K562 (cell line): ENCODE measurements around the gene MBD4. TPM values are rescaled to one million over a fixed set of nuclear protein-coding genes. Genes with fewer than 3 reads are reported as not detected.

Source experiments
- ARHGAP35 ChIP-seq: fragments of 450-650 bp; IDR thresholded peaks from 2 replicates; pipeline ENCODE4 v1.6.1; 2018; ENCODE audit not compliant: partially characterized antibody
- CCNT2 ChIP-seq: IDR thresholded peaks from 2 replicates; pipeline ENCODE4 v1.6.1; 2011; ENCODE audit warnings: borderline replicate concordance, low read depth, mild to moderate bottlenecking, moderate library complexity, mixed read lengths, low read length; ENCODE audit not compliant: insufficient read length; ENCODE audit errors: extremely low read depth
- HEY1 ChIP-seq: fragments of 250-450 bp; sonication (Bioruptor Pico); IDR thresholded peaks from 2 replicates; pipeline ENCODE4 v1.5.0; 2020; ENCODE audit warnings: mild to moderate bottlenecking, moderate library complexity, borderline replicate concordance
- ILF3 ChIP-seq: fragments of 450-650 bp; IDR thresholded peaks from 2 replicates; pipeline ENCODE4 v1.6.1; 2018; ENCODE audit warnings: antibody characterized with exemption, mild to moderate bottlenecking, moderate library complexity, borderline replicate concordance
- MTA2 ChIP-seq: fragments of 450-650 bp; IDR thresholded peaks from 2 replicates; pipeline ENCODE4 v1.6.1; 2016; ENCODE audit warnings: low read depth
- NFIC ChIP-seq: fragments of 450-650 bp; IDR thresholded peaks from 2 replicates; pipeline ENCODE4 v1.6.1; 2017; ENCODE audit warnings: mild to moderate bottlenecking, inconsistent platforms
- PBX2 ChIP-seq, 2 experiments: IDR thresholded peaks in 1 of 2; conservative IDR thresholded peaks in 1 of 2; 2 replicates each; pipeline ENCODE4 v1.6.1; 2016; ENCODE audit warnings: low read depth in 2 of 2, mild to moderate bottlenecking in 1 of 2, missing compliant biosample characterization in 1 of 2, missing genetic modification characterization in 1 of 2, moderate library complexity in 1 of 2
- PCBP1 ChIP-seq: fragments of 200-400 bp; formaldehyde crosslinking; IDR thresholded peaks from 2 replicates; pipeline ENCODE4 v1.6.1; 2018; ENCODE audit warnings: mild to moderate bottlenecking, low read depth, low read length; ENCODE audit not compliant: poor library complexity, severe bottlenecking
- PKNOX1 ChIP-seq: fragments of 450-650 bp; IDR thresholded peaks from 2 replicates; pipeline ENCODE4 v1.6.1; 2016
- SAP30 ChIP-seq: fragments of 200-600 bp; sonication (generic); IDR thresholded peaks from 2 replicates; pipeline ENCODE4 v1.6.1; 2012; ENCODE audit warnings: borderline replicate concordance, low read depth, mild to moderate bottlenecking, moderate library complexity, low read length, control low read depth, inconsistent platforms; ENCODE audit not compliant: insufficient read depth, poor library complexity, severe bottlenecking
- SPI1 ChIP-seq: IDR thresholded peaks from 2 replicates; pipeline ENCODE4 v1.6.1; 2011; ENCODE audit warnings: low read depth, low read length, control low read depth, borderline replicate concordance
- TARDBP ChIP-seq: fragments of 450-650 bp; IDR thresholded peaks from 2 replicates; pipeline ENCODE4 v1.6.1; 2016
- ZBED1 ChIP-seq: IDR thresholded peaks from 2 replicates; pipeline ENCODE4 v1.6.1; 2014
- ZNF395 ChIP-seq: fragments of 200-800 bp; sonication (Bioruptor generic); IDR thresholded peaks from 2 replicates; pipeline ENCODE4 v1.6.1; 2017; ENCODE audit warnings: missing genetic modification characterization, missing compliant biosample characterization
- ZNF551 ChIP-seq: fragments of 250-450 bp; sonication (Bioruptor Pico); IDR thresholded peaks from 2 replicates; pipeline ENCODE4 v1.5.0; 2021; ENCODE audit warnings: mild to moderate bottlenecking, moderate library complexity
- ZNF592 ChIP-seq: fragments of 450-650 bp; IDR thresholded peaks from 2 replicates; pipeline ENCODE4 v1.6.1; 2017; ENCODE audit warnings: antibody characterized with exemption, mild to moderate bottlenecking
- polyA plus RNA-seq, 8 experiments: library from polyadenylated mRNA; depleted of rRNA in 4 of 8; stranded (reverse) in 5 of 8; unstranded in 3 of 8; fragments of >200 nt; fragmentation: Nextera tagmentation in 2 of 8; fragmentation: Illumina TruSeq in 1 of 8; extraction: Ambion mirVana in 2 of 8; extraction: Trizol in 1 of 8; gene quantifications; 2 replicates each; pipeline versions ENCODE4 v1.2.1 to v1.2.3, GENCODE V29; 2011 to 2014; ENCODE audit warnings: inconsistent platforms in 1 of 8, missing spikeins in 1 of 8
- total RNA-seq, 7 experiments: library from RNA; depleted of rRNA in 6 of 7; stranded (reverse); fragments of >200 nt in 6 of 7; fragmentation: Illumina TruSeq in 2 of 7; extraction: Trizol in 2 of 7; gene quantifications; 2 replicates each; pipeline versions ENCODE4 v1.2.1 to v1.2.3, GENCODE V29; 2011 to 2021; ENCODE audit warnings: low replicate concordance in 1 of 7
- TF ChIP-seq, protein P1 (sequence below): sonication (generic); formaldehyde crosslinking; IDR thresholded peaks from 2 replicates; pipeline ENCODE4 v1.8.0; 2022; ENCODE audit warnings: missing genetic modification reagents, mild to moderate bottlenecking, borderline replicate concordance

MBD4 gene
- total and polyA plus RNA-seq, 9 of the 15 experiments (the other 6 are each of a cell fraction or from before 2014, with no cell fraction given), result 13.3 to 63.9 (median 39.0) TPM

- no peak for TF ChIP-seq PBX2 (CRISPR knock-in tag; IDR thresholded peaks at IDR 0.05; ENCODE audit: low read depth)
- TF ChIP-seq PBX2 (tag; conservative IDR thresholded peaks at IDR 0.05; ENCODE audit: low read depth), result peak; percentile 30; the same call in 1 of the 2 replicates
- no peak for TF ChIP-seq ZNF551 (CRISPR knock-in tag)
- TF ChIP-seq PKNOX1, result peak; percentile 38; the same call in 1 of the 2 replicates
- 0 out of 2 replicates have a peak, but pooled peaks have one; percentile 17 for TF ChIP-seq ZNF592
- no peak for TF ChIP-seq CCNT2
- TF ChIP-seq PCBP1, result no peak
- no peak for TF ChIP-seq NFIC
- TF ChIP-seq ARHGAP35, result no peak
- no peak for TF ChIP-seq MTA2
- TF ChIP-seq ZBED1, result no peak
- no peak for TF ChIP-seq ZNF395 (CRISPR knock-in tag)
- no peak for TF ChIP-seq TARDBP
- no peak for TF ChIP-seq SAP30
- TF ChIP-seq ILF3, result no peak
- TF ChIP-seq, protein P1, sequence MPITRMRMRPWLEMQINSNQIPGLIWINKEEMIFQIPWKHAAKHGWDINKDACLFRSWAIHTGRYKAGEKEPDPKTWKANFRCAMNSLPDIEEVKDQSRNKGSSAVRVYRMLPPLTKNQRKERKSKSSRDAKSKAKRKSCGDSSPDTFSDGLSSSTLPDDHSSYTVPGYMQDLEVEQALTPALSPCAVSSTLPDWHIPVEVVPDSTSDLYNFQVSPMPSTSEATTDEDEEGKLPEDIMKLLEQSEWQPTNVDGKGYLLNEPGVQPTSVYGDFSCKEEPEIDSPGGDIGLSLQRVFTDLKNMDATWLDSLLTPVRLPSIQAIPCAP (CRISPR knock-in tag), result no peak
- no peak for TF ChIP-seq HEY1 (CRISPR knock-in tag)
- peak; percentile 11; the same call in 1 of the 2 replicates for TF ChIP-seq SPI1
These were observed 29.3 kb upstream of the MBD4 start (continued) for GRCh38 chr3:129469026-129469425.
